ENCODE measurements around the gene EDA. TPM values are rescaled to one million over a fixed set of nuclear protein-coding genes. Genes with fewer than 3 reads are reported as not detected.

The EDA gene
- total RNA-seq, 1 experiment from 2014 or later: 0.15 TPM

GRCh38 chrX:69762340-69762739 lies 146.4 kb downstream of the EDA start:
- Histone ChIP-seq H3K4me2 (ENCODE audit: low read length) (no peak overlapping the region), H3K79me2 (ENCODE audit: low read length) (no peaks in the 10 kb centered on the region), H3K27me3 (ENCODE audit: low read length) (peaks cover 13% of the 10 kb centered on the region; the same call in 1 of the 2 replicates), H3K9ac (ENCODE audit: low read length) (no peak overlapping the region), H3K9me2 (replicated peaks; ENCODE audit: low read length) (no peaks in the 10 kb centered on the region), H2AFZ (ENCODE audit: low read length) (no peak overlapping the region), H3K36me3 (ENCODE audit: low read depth, low read length) (no peaks in the 10 kb centered on the region), H3K4me3 (ENCODE audit: low read length) (no peak overlapping the region), H3K4me1 (ENCODE audit: insufficient read depth, low read length) (no peaks in the 10 kb centered on the region), H4K20me1 (ENCODE audit: low read length) (no peaks in the 10 kb centered on the region), H3K9me3 (ENCODE audit: low read length) (no peaks in the 10 kb centered on the region), H3F3A (ENCODE audit: low read length, unreplicated experiment) (no peaks in the 10 kb centered on the region), H3K27ac (ENCODE audit: low read length) (no peak overlapping the region)
- no TSS peak for BruUV-seq (replicated peaks)
- no peak for ATAC-seq
- POLR2A ChIA-PET (ENCODE audit: unreplicated experiment): no interaction called here
- CTCF ChIA-PET: no interaction called here
- TF ChIP-seq CTCF (conservative IDR thresholded peaks at IDR 0.05; ENCODE audit: low read depth, low read length) (no peak), EZH2phosphoT487 (IDR thresholded peaks at IDR 0.05; ENCODE audit: borderline replicate concordance, low read length) (no peak), EZH2 (IDR thresholded peaks at IDR 0.05; ENCODE audit: low read length, unreplicated experiment) (no peak)
- intact Hi-C loops (cut with micrococcal nuclease): no loop called here
- no peak for DNase-seq

DNA sequence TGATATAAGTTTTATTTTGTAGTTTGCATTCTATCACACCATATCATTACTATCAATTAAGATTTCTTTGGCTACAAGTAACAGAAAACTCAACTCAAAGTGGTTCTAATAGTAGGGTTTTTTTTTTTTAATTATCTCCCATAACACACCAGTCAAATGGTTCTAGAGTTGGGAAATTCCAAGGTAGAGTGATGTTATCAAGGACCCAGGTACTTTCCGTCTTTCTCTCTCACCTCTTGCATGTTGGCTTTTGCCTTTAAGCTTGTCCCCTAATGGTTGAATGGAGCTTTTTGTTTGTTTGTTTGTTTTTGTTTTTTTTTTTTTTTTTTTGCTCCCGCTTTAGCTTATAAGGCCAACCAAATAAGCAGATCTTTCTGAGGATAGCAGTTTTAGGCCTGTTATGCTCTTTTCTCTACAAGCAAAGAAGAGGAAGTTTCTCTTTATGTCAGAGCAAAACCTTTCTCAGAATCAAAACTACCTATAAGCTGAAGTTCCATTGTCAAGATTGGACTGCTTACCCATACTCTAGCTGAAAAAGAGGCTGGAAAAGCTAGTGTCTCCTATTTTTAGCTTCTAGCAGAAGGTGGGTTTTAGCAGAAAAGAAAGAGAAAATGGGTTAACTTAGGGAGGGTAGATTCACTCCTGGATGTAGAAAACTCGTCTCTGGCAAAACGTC lies 177.5 kb downstream of the EDA start:
- H3K9me2 ChIP-seq (replicated peaks; ENCODE audit: low read length): no peaks in the 10 kb centered on the region
- no peaks in the 10 kb centered on the region for H3F3A ChIP-seq (ENCODE audit: low read length, unreplicated experiment)
- no peak overlapping the region for H3K9ac ChIP-seq (ENCODE audit: low read length)
- no peak overlapping the region for H3K4me2 ChIP-seq (ENCODE audit: low read length)
- DNase-seq (no peak), ATAC-seq (no peak)
- TF ChIP-seq CTCF (conservative IDR thresholded peaks at IDR 0.05; ENCODE audit: low read depth, low read length) (no peak), EZH2 (IDR thresholded peaks at IDR 0.05; ENCODE audit: low read length, unreplicated experiment) (no peak), EZH2phosphoT487 (IDR thresholded peaks at IDR 0.05; ENCODE audit: borderline replicate concordance, low read length) (no peak)
- H3K9me3 ChIP-seq (ENCODE audit: low read length): no peaks in the 10 kb centered on the region
- ChIA-PET CTCF (no interaction called here), POLR2A (ENCODE audit: unreplicated experiment) (no interaction called here)
- intact Hi-C loops (cut with micrococcal nuclease): no loop called here
- no peak overlapping the region for H3K4me3 ChIP-seq (ENCODE audit: low read length)
- no peaks in the 10 kb centered on the region for H3K4me1 ChIP-seq (ENCODE audit: insufficient read depth, low read length)
- no peaks in the 10 kb centered on the region for H3K27me3 ChIP-seq (ENCODE audit: low read length)
- H4K20me1 ChIP-seq (ENCODE audit: low read length): no peaks in the 10 kb centered on the region
- no peaks in the 10 kb centered on the region for H3K79me2 ChIP-seq (ENCODE audit: low read length)
- no peak overlapping the region for H2AFZ ChIP-seq (ENCODE audit: low read length)
- no TSS peak for BruUV-seq (replicated peaks)
- no peaks in the 10 kb centered on the region for H3K36me3 ChIP-seq (ENCODE audit: low read depth, low read length)
- no peak overlapping the region for H3K27ac ChIP-seq (ENCODE audit: low read length)

GRCh38 chrX:69795702-69796101 lies 179.8 kb downstream of the EDA start:
- ChIA-PET CTCF (no interaction called here), POLR2A (ENCODE audit: unreplicated experiment) (no interaction called here)
- no peak overlapping the region for H3K9ac ChIP-seq (ENCODE audit: low read length)
- H3F3A ChIP-seq (ENCODE audit: low read length, unreplicated experiment): no peaks in the 10 kb centered on the region
- H3K27ac ChIP-seq (ENCODE audit: low read length): no peak overlapping the region
- no peak overlapping the region for H3K4me2 ChIP-seq (ENCODE audit: low read length)
- H3K4me1 ChIP-seq (ENCODE audit: insufficient read depth, low read length): no peaks in the 10 kb centered on the region
- no peaks in the 10 kb centered on the region for H3K27me3 ChIP-seq (ENCODE audit: low read length)
- no peak overlapping the region for H3K4me3 ChIP-seq (ENCODE audit: low read length)
- intact Hi-C loops (cut with micrococcal nuclease): no loop called here
- DNase-seq: no peak
- BruUV-seq (replicated peaks): no TSS peak
- H3K9me3 ChIP-seq (ENCODE audit: low read length): no peaks in the 10 kb centered on the region
- TF ChIP-seq CTCF (conservative IDR thresholded peaks at IDR 0.05; ENCODE audit: low read depth, low read length): no peak
- TF ChIP-seq EZH2 (IDR thresholded peaks at IDR 0.05; ENCODE audit: low read length, unreplicated experiment): no peak
- no peak for TF ChIP-seq EZH2phosphoT487 (IDR thresholded peaks at IDR 0.05; ENCODE audit: borderline replicate concordance, low read length)
- no peaks in the 10 kb centered on the region for H3K36me3 ChIP-seq (ENCODE audit: low read depth, low read length)
- H2AFZ ChIP-seq (ENCODE audit: low read length): no peak overlapping the region
- no peaks in the 10 kb centered on the region for H3K79me2 ChIP-seq (ENCODE audit: low read length)
- no peaks in the 10 kb centered on the region for H4K20me1 ChIP-seq (ENCODE audit: low read length)
- no peaks in the 10 kb centered on the region for H3K9me2 ChIP-seq (replicated peaks; ENCODE audit: low read length)
- no peak for ATAC-seq

Data from PC-3 (cell line).